Caco-2 (cell line): ENCODE measurements around the gene ATCAY. TPM values are rescaled to one million over a fixed set of nuclear protein-coding genes. Genes with fewer than 3 reads are reported as not detected.

ENCODE experiments used
- BruUV-seq: library from RNA; stranded (reverse); fragments of 400-500 nt; replicated peaks from 2 replicates; lab custom pipeline; 2021; lab: Mats Ljungman, UMichigan
- CTCF ChIA-PET: fragments of 300-600 bp; sonication (Branson Sonifier 250); formaldehyde crosslinking; loops from one replicate; lab custom pipeline; 2022; ENCODE audit warnings: antibody characterized with exemption; lab: Charles Lee
- POLR2A ChIA-PET: fragments of 300-600 bp; sonication (Branson Sonifier 250); formaldehyde crosslinking; loops from one replicate; lab custom pipeline; 2022; ENCODE audit warnings: antibody characterized with exemption; lab: Charles Lee
- DNase-seq, 2 experiments: peaks; one replicate each; pipeline versions ENCODE4 v3.0.0 to v3.0.0-alpha.2; 2020 to 2022
- H3K27me3 ChIP-seq: replicated peaks from 2 replicates; pipeline ENCODE4 v1.6.0; 2011; ENCODE audit warnings: low read length; ENCODE audit not compliant: control insufficient read depth, insufficient read depth
- H3K36me3 ChIP-seq: 2 replicates; pipeline ENCODE4 v1.5.1; 2011; ENCODE audit warnings: low read length; ENCODE audit not compliant: control insufficient read depth, insufficient read depth
- H3K4me1 ChIP-seq: fragments of 250-450 bp; sonication (Bioruptor Pico); 2 replicates; pipeline ENCODE4 v1.5.1; 2020; ENCODE audit warnings: mild to moderate bottlenecking
- H3K4me3 ChIP-seq: 2 replicates; pipeline ENCODE4 v1.5.1; 2011; ENCODE audit warnings: low read depth, mild to moderate bottlenecking, control low read depth, low read length
- H3K9me3 ChIP-seq: fragments of 250-450 bp; sonication (Bioruptor Pico); 2 replicates; pipeline ENCODE4 v1.5.1; 2020; ENCODE audit warnings: mild to moderate bottlenecking, moderate library complexity
- H3K27ac Mint-ChIP-seq: one replicate; pipeline ENCODE4 v1.8.0; 2022; ENCODE audit warnings: mixed read lengths; ENCODE audit not compliant: unreplicated experiment
- H3K27me3 Mint-ChIP-seq: one replicate; pipeline ENCODE4 v1.8.0; 2022; ENCODE audit warnings: mixed read lengths; ENCODE audit not compliant: insufficient read depth, unreplicated experiment
- H3K36me3 Mint-ChIP-seq: one replicate; pipeline ENCODE4 v1.8.0; 2022; ENCODE audit warnings: mild to moderate bottlenecking, mixed read lengths; ENCODE audit not compliant: insufficient read depth, unreplicated experiment
- H3K4me1 Mint-ChIP-seq: one replicate; pipeline ENCODE4 v1.8.0; 2022; ENCODE audit warnings: low read depth, mixed read lengths; ENCODE audit not compliant: unreplicated experiment
- H3K4me3 Mint-ChIP-seq: one replicate; pipeline ENCODE4 v1.8.0; 2022; ENCODE audit warnings: mild to moderate bottlenecking, moderate library complexity, mixed read lengths; ENCODE audit not compliant: unreplicated experiment
- H3K9me3 Mint-ChIP-seq: one replicate; pipeline ENCODE4 v1.8.0; 2022; ENCODE audit warnings: mixed read lengths; ENCODE audit not compliant: unreplicated experiment
- CTCF ChIP-seq, 2 experiments: fragments of 200-600 bp in 1 of 2; IDR thresholded peaks; 1 replicate in 1 of 2; 2 replicates in 1 of 2; pipeline versions ENCODE4 v1.5.1 to v1.8.0; 2011 to 2022; ENCODE audit warnings: antibody characterized with exemption in 1 of 2, control low read depth in 1 of 2, inconsistent platforms in 1 of 2, low read depth in 1 of 2, low read length in 1 of 2, mild to moderate bottlenecking in 1 of 2, moderate library complexity in 1 of 2; ENCODE audit not compliant: insufficient read depth in 1 of 2, severe bottlenecking in 1 of 2, unreplicated experiment in 1 of 2
- intact Hi-C: fragments of 100-400 bp; cut with micrococcal nuclease; formaldehyde crosslinking; loops from one replicate; pipeline ENCODE4 v1.10.0; 2022; ENCODE audit not compliant: unreplicated experiment
- total RNA-seq: library from RNA; stranded (reverse); gene quantifications from 2 replicates; pipeline ENCODE4 v1.2.3, GENCODE V29; 2022

ATCAY gene
- total RNA-seq, 1 experiment from 2014 or later: not detected

GRCh38 chr19:3835055-3835435 is 45.4 kb upstream of the ATCAY start:
- Mint-ChIP-seq H3K36me3 (peaks cover 6% of the 10 kb centered on the region), H3K4me1 (no peaks in the 10 kb centered on the region), H3K27ac (no peak overlapping the region), H3K27me3 (peaks cover 2% of the 10 kb centered on the region), H3K4me3 (no peak overlapping the region), H3K9me3 (no peaks in the 10 kb centered on the region)
- no peak for TF ChIP-seq CTCF (IDR thresholded peaks at IDR 0.05; ENCODE audit: insufficient read depth in 1 of 2, low read depth in 1 of 2, low read length in 1 of 2, severe bottlenecking in 1 of 2, unreplicated experiment in 1 of 2)
- H3K4me1 ChIP-seq: no peaks in the 10 kb centered on the region
- no peaks in the 10 kb centered on the region for H3K36me3 ChIP-seq
- no TSS peak for BruUV-seq
- POLR2A ChIA-PET: no interaction called here
- H3K4me3 ChIP-seq: no peak overlapping the region
- CTCF ChIA-PET: no interaction called here
- no peaks in the 10 kb centered on the region for H3K27me3 ChIP-seq
- intact Hi-C loops: no loop called here
- no peak for DNase-seq
- no peaks in the 10 kb centered on the region for H3K9me3 ChIP-seq

GRCh38 chr19:3836887-3837286 is 43.6 kb upstream of the ATCAY start:
- POLR2A ChIA-PET: no interaction called here

GRCh38 chr19:3837332-3837731 is 43.2 kb upstream of the ATCAY start:
- intact Hi-C loops: no loop called here
- Histone ChIP-seq H3K4me1 (no peaks in the 10 kb centered on the region), H3K9me3 (no peaks in the 10 kb centered on the region), H3K4me3 (no peak overlapping the region), H3K27me3 (no peaks in the 10 kb centered on the region), H3K36me3 (no peaks in the 10 kb centered on the region)
- POLR2A ChIA-PET: no interaction called here
- Mint-ChIP-seq H3K36me3 (peaks cover 6% of the 10 kb centered on the region), H3K9me3 (no peaks in the 10 kb centered on the region), H3K27me3 (peaks cover 3% of the 10 kb centered on the region), H3K27ac (no peak overlapping the region), H3K4me3 (no peak overlapping the region), H3K4me1 (no peaks in the 10 kb centered on the region)
- DNase-seq: no peak
- CTCF ChIA-PET: no interaction called here
- BruUV-seq: no TSS peak
- no peak for TF ChIP-seq CTCF (IDR thresholded peaks at IDR 0.05; ENCODE audit: insufficient read depth in 1 of 2, low read depth in 1 of 2, low read length in 1 of 2, severe bottlenecking in 1 of 2, unreplicated experiment in 1 of 2)

More at GRCh38 chr19:3836887-3837286, 43.6 kb upstream of the ATCAY start:
- H3K27me3 ChIP-seq: no peaks in the 10 kb centered on the region
- Mint-ChIP-seq H3K36me3 (peaks cover 6% of the 10 kb centered on the region), H3K9me3 (no peaks in the 10 kb centered on the region), H3K27me3 (peaks cover 3% of the 10 kb centered on the region), H3K27ac (no peak overlapping the region), H3K4me1 (no peaks in the 10 kb centered on the region), H3K4me3 (no peak overlapping the region)
- intact Hi-C loops: no loop called here
- BruUV-seq: no TSS peak
- CTCF ChIA-PET: no interaction called here
- H3K9me3 ChIP-seq: no peaks in the 10 kb centered on the region
- no peak overlapping the region for H3K4me3 ChIP-seq
- H3K36me3 ChIP-seq: no peaks in the 10 kb centered on the region
- TF ChIP-seq CTCF (IDR thresholded peaks at IDR 0.05; ENCODE audit: insufficient read depth in 1 of 2, low read depth in 1 of 2, low read length in 1 of 2, severe bottlenecking in 1 of 2, unreplicated experiment in 1 of 2): no peak
- no peaks in the 10 kb centered on the region for H3K4me1 ChIP-seq
- DNase-seq: no peak
